Measurements from ENCODE around the gene SLC9A1.
A peak's percentile ranks its signal among the peaks of the same experiment; 100 is the strongest.

SLC9A1 gene

GRCh38 chr1:27152829-27153548 is 1.9 kb downstream of the SLC9A1 start:
- no peak overlapping the region for H3K14ac ChIP-seq (ENCODE audit: low read length in 2 of 2)

DNA sequence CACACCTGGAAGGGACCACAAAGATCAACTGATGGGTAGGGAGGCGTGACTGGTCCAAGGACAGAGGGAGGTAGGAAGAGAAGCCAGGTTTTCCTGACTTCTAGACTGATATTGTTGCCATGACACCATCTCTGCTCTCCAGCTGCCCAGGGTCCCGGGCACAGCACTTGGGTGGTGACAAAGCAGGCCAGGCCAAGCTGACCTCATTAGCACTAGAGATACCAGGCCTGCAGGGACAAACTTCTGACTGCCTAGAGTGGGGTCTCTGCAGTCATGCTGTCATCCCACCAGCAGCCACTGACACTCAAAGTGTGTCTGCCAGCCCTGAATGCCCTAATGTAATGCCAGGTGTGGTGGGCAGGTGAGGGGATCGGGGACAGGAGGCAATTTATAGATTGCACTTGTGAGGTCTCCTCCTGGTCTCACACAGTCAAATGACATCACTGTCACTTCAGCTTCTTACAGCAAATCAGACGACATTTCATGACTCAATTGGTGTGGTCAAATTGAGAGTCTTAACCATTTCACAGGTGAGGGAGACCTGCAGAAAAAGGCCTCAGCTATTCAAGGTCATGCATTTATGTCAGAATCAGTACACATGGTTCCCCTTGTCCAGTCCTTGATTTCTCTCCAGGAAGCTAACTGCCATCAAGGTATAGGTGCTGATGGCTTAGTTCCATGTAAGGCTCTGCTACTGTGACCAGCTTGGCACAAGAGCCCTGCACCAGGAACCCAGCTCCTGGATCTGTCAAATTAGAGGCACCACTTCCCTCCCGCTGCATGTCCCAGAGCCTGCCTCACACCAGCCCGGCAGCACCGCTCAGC is 2.7 kb downstream of the SLC9A1 start:
- Histone ChIP-seq H3K9ac (ENCODE audit: low read length) (peak overlapping the region; percentile 95), H3K27me3 (ENCODE audit: control insufficient read depth in 1 of 2, insufficient read depth in 1 of 2, low read length in 2 of 2) (no peaks in the 10 kb centered on the region), H2AK5ac (ENCODE audit: low read length, severe bottlenecking) (no peak overlapping the region), H3K27ac (ENCODE audit: low read length, poor library complexity, severe bottlenecking) (no peak overlapping the region), H3K4me2 (ENCODE audit: low read length, poor library complexity, severe bottlenecking) (peak overlapping the region; percentile 67), H2AFZ (ENCODE audit: low read depth, low read length) (no peak overlapping the region), H2BK15ac (ENCODE audit: low read depth, poor library complexity, severe bottlenecking) (no peak overlapping the region), H4K91ac (ENCODE audit: low read length) (no peak overlapping the region), H3K4me3 (ENCODE audit: insufficient read depth in 1 of 2, low read depth in 1 of 2, low read length in 2 of 2) (peak overlapping the region in 1 of 2 experiments; percentile 90), H3K14ac (ENCODE audit: low read length in 2 of 2) (peak overlapping the region in 1 of 2 experiments; percentile 46), H2BK120ac (ENCODE audit: low read depth, low read length) (no peak overlapping the region), H4K8ac (ENCODE audit: low read length) (no peak overlapping the region), H2BK12ac (ENCODE audit: low read length in 2 of 2) (no peak overlapping the region), H3K36me3 (ENCODE audit: control insufficient read depth in 1 of 2, insufficient read depth in 2 of 2, low read depth in 1 of 2, low read length in 2 of 2) (peaks cover 0 to 5% of the 10 kb centered on the region in 2 experiments), H2BK5ac (ENCODE audit: low read depth, low read length, poor library complexity, severe bottlenecking) (no peak overlapping the region), H3K18ac (ENCODE audit: low read depth in 1 of 2, low read length in 2 of 2) (no peak overlapping the region), H3K79me1 (replicated peaks; ENCODE audit: low read length, poor library complexity, severe bottlenecking) (peaks cover 36% of the 10 kb centered on the region), H3K4ac (ENCODE audit: low read depth in 1 of 2, low read length in 2 of 2) (no peak overlapping the region), H3K4me1 (ENCODE audit: control insufficient read depth, insufficient read depth, low read depth, low read length) (peaks cover 30% of the 10 kb centered on the region), H3K9me3 (ENCODE audit: control insufficient read depth, low read length) (no peaks in the 10 kb centered on the region), H3K23ac (ENCODE audit: low read length in 2 of 2) (no peak overlapping the region)
- 79% methylated on average over 6 of the region's 7 CpGs for WGBS
- no peak for DNase-seq

More at GRCh38 chr1:27152829-27153548, 1.9 kb downstream of the SLC9A1 start:
- peak overlapping the region in 1 of 2 experiments; percentile 84 for H3K18ac ChIP-seq (ENCODE audit: low read depth in 1 of 2, low read length in 2 of 2)
- peak overlapping the region in 1 of 2 experiments; percentile 90 for H3K4me3 ChIP-seq (ENCODE audit: insufficient read depth in 1 of 2, low read depth in 1 of 2, low read length in 2 of 2)
- peak overlapping the region; percentile 67 for H3K4me2 ChIP-seq (ENCODE audit: low read length, poor library complexity, severe bottlenecking)
- H3K9ac ChIP-seq (ENCODE audit: low read length) = peak overlapping the region; percentile 95
- no peak overlapping the region for H2BK15ac ChIP-seq (ENCODE audit: low read depth, poor library complexity, severe bottlenecking)
- H3K27ac ChIP-seq (ENCODE audit: low read length, poor library complexity, severe bottlenecking) = no peak overlapping the region
- no peak overlapping the region for H3K4ac ChIP-seq (ENCODE audit: low read depth in 1 of 2, low read length in 2 of 2)
- peaks cover 35% of the 10 kb centered on the region for H3K79me1 ChIP-seq (replicated peaks; ENCODE audit: low read length, poor library complexity, severe bottlenecking)
- DNase-seq = peak; percentile 23
- H3K27me3 ChIP-seq (ENCODE audit: control insufficient read depth in 1 of 2, insufficient read depth in 1 of 2, low read length in 2 of 2) = no peaks in the 10 kb centered on the region
- no peak overlapping the region for H2BK12ac ChIP-seq (ENCODE audit: low read length in 2 of 2)
- peaks cover 30% of the 10 kb centered on the region for H3K4me1 ChIP-seq (ENCODE audit: control insufficient read depth, insufficient read depth, low read depth, low read length)
- WGBS = 57% methylated on average over 2 of the region's 2 CpGs
- no peaks in the 10 kb centered on the region for H3K9me3 ChIP-seq (ENCODE audit: control insufficient read depth, low read length)
- H3K23ac ChIP-seq (ENCODE audit: low read length in 2 of 2) = peak overlapping the region in 1 of 2 experiments; percentile 27
- no peak overlapping the region for H4K8ac ChIP-seq (ENCODE audit: low read length)
- H2AFZ ChIP-seq (ENCODE audit: low read depth, low read length) = no peak overlapping the region
- peaks cover 0 to 5% of the 10 kb centered on the region in 2 experiments for H3K36me3 ChIP-seq (ENCODE audit: control insufficient read depth in 1 of 2, insufficient read depth in 2 of 2, low read depth in 1 of 2, low read length in 2 of 2)
- H2BK120ac ChIP-seq (ENCODE audit: low read depth, low read length) = no peak overlapping the region
- H2BK5ac ChIP-seq (ENCODE audit: low read depth, low read length, poor library complexity, severe bottlenecking) = no peak overlapping the region
- no peak overlapping the region for H2AK5ac ChIP-seq (ENCODE audit: low read length, severe bottlenecking)
- H4K91ac ChIP-seq (ENCODE audit: low read length) = peak overlapping the region; percentile 3

DNA sequence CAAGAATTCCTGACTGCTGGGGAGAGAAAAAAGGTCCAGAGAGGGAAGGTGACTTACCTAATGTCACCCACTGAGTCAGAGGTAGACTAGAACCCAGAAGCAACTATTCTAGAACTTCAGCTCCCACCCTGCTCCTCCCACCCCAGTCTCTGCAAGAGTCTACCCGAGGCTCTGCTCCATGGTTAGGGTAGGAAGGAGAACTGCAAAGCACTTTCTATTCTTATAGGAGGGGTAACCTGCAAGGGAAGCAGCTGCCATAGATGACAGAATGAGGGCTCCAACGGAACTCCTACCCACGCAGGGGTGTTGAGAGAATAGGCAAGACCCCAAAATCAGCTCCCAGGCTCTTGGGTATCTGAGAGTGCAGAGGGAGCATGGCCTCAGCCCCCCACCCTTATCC is 4.3 kb downstream of the SLC9A1 start:
- WGBS = 100% methylated on average over 3 of the region's 3 CpGs
- Histone ChIP-seq H3K23ac (ENCODE audit: low read length in 2 of 2) (no peak overlapping the region), H3K14ac (ENCODE audit: low read length in 2 of 2) (no peak overlapping the region), H4K8ac (ENCODE audit: low read length) (no peak overlapping the region), H3K4me2 (ENCODE audit: low read length, poor library complexity, severe bottlenecking) (no peak overlapping the region), H3K79me1 (replicated peaks; ENCODE audit: low read length, poor library complexity, severe bottlenecking) (peaks cover 36% of the 10 kb centered on the region), H3K36me3 (ENCODE audit: control insufficient read depth in 1 of 2, insufficient read depth in 2 of 2, low read depth in 1 of 2, low read length in 2 of 2) (peaks cover 0 to 5% of the 10 kb centered on the region in 2 experiments), H3K9me3 (ENCODE audit: control insufficient read depth, low read length) (no peaks in the 10 kb centered on the region), H2BK12ac (ENCODE audit: low read length in 2 of 2) (no peak overlapping the region), H2BK5ac (ENCODE audit: low read depth, low read length, poor library complexity, severe bottlenecking) (no peak overlapping the region), H2AK5ac (ENCODE audit: low read length, severe bottlenecking) (no peak overlapping the region), H3K27me3 (ENCODE audit: control insufficient read depth in 1 of 2, insufficient read depth in 1 of 2, low read length in 2 of 2) (no peaks in the 10 kb centered on the region), H2AFZ (ENCODE audit: low read depth, low read length) (no peak overlapping the region), H3K4me1 (ENCODE audit: control insufficient read depth, insufficient read depth, low read depth, low read length) (peaks cover 35% of the 10 kb centered on the region), H3K18ac (ENCODE audit: low read depth in 1 of 2, low read length in 2 of 2) (no peak overlapping the region), H3K27ac (ENCODE audit: low read length, poor library complexity, severe bottlenecking) (no peak overlapping the region), H4K91ac (ENCODE audit: low read length) (no peak overlapping the region), H3K4me3 (ENCODE audit: insufficient read depth in 1 of 2, low read depth in 1 of 2, low read length in 2 of 2) (no peak overlapping the region), H2BK15ac (ENCODE audit: low read depth, poor library complexity, severe bottlenecking) (no peak overlapping the region), H2BK120ac (ENCODE audit: low read depth, low read length) (no peak overlapping the region), H3K9ac (ENCODE audit: low read length) (no peak overlapping the region), H3K4ac (ENCODE audit: low read depth in 1 of 2, low read length in 2 of 2) (no peak overlapping the region)
- no peak for DNase-seq

GRCh38 chr1:27150183-27150582 is 4.7 kb downstream of the SLC9A1 start:
- Histone ChIP-seq H3K14ac (ENCODE audit: low read length in 2 of 2) (no peak overlapping the region), H3K4me2 (ENCODE audit: low read length, poor library complexity, severe bottlenecking) (no peak overlapping the region), H3K36me3 (ENCODE audit: control insufficient read depth in 1 of 2, insufficient read depth in 2 of 2, low read depth in 1 of 2, low read length in 2 of 2) (peaks cover 0 to 5% of the 10 kb centered on the region in 2 experiments), H3K79me1 (replicated peaks; ENCODE audit: low read length, poor library complexity, severe bottlenecking) (peaks cover 36% of the 10 kb centered on the region), H3K27ac (ENCODE audit: low read length, poor library complexity, severe bottlenecking) (no peak overlapping the region), H2BK5ac (ENCODE audit: low read depth, low read length, poor library complexity, severe bottlenecking) (no peak overlapping the region), H3K23ac (ENCODE audit: low read length in 2 of 2) (no peak overlapping the region), H2BK15ac (ENCODE audit: low read depth, poor library complexity, severe bottlenecking) (no peak overlapping the region), H3K4me1 (ENCODE audit: control insufficient read depth, insufficient read depth, low read depth, low read length) (peaks cover 36% of the 10 kb centered on the region), H3K27me3 (ENCODE audit: control insufficient read depth in 1 of 2, insufficient read depth in 1 of 2, low read length in 2 of 2) (no peaks in the 10 kb centered on the region), H2BK120ac (ENCODE audit: low read depth, low read length) (no peak overlapping the region), H3K9ac (ENCODE audit: low read length) (no peak overlapping the region), H3K9me3 (ENCODE audit: control insufficient read depth, low read length) (no peaks in the 10 kb centered on the region), H2BK12ac (ENCODE audit: low read length in 2 of 2) (no peak overlapping the region), H2AFZ (ENCODE audit: low read depth, low read length) (no peak overlapping the region), H3K4ac (ENCODE audit: low read depth in 1 of 2, low read length in 2 of 2) (no peak overlapping the region), H2AK5ac (ENCODE audit: low read length, severe bottlenecking) (no peak overlapping the region), H3K4me3 (ENCODE audit: insufficient read depth in 1 of 2, low read depth in 1 of 2, low read length in 2 of 2) (no peak overlapping the region), H4K91ac (ENCODE audit: low read length) (no peak overlapping the region), H4K8ac (ENCODE audit: low read length) (no peak overlapping the region), H3K18ac (ENCODE audit: low read depth in 1 of 2, low read length in 2 of 2) (no peak overlapping the region)
- no peak for DNase-seq
- WGBS = 98% methylated on average over 3 of the region's 3 CpGs

Measured in mesenchymal stem cell (in vitro differentiated cells and primary cell).